PC-3 (cell line): ENCODE measurements around the gene RRAS2. TPM values are rescaled to one million over a fixed set of nuclear protein-coding genes. Genes with fewer than 3 reads are reported as not detected.

ENCODE experiments used
- ATAC-seq: fragments of 200-7000 bp; cut with Tn5 transposase; 2 replicates; pipeline ENCODE4 v1.9.1; 2020; ENCODE audit warnings: mild to moderate bottlenecking, moderate library complexity
- BruUV-seq: library from RNA; stranded (reverse); fragments of 400-500 nt; replicated peaks from 2 replicates; lab custom pipeline; 2021; lab: Mats Ljungman, UMichigan
- CTCF ChIA-PET: fragments of 300-600 bp; sonication (Branson Sonifier 250); formaldehyde crosslinking; loops from one replicate; lab custom pipeline; 2022; ENCODE audit warnings: antibody characterized with exemption; lab: Charles Lee
- POLR2A ChIA-PET: fragments of 300-600 bp; sonication (Branson Sonifier 250); formaldehyde crosslinking; loops from one replicate; lab custom pipeline; 2022; ENCODE audit warnings: antibody characterized with exemption; ENCODE audit not compliant: unreplicated experiment; lab: Charles Lee
- DNase-seq: peaks from one replicate; pipeline ENCODE4 v3.0.0-alpha.2; 2015
- H2AFZ ChIP-seq: fragments of 300-600 bp; sonication (generic); 2 replicates; pipeline ENCODE4 v1.6.0; 2016; ENCODE audit warnings: antibody characterized with exemption, low read length
- H3F3A ChIP-seq: fragments of 300-600 bp; sonication (generic); one replicate; pipeline ENCODE4 v1.6.0; 2017; ENCODE audit warnings: antibody characterized with exemption, low read length, control low read depth, mild to moderate bottlenecking; ENCODE audit not compliant: unreplicated experiment
- H3K27ac ChIP-seq: fragments of 300-600 bp; sonication (generic); 2 replicates; pipeline ENCODE4 v1.5.1; 2016; ENCODE audit warnings: mild to moderate bottlenecking, low read length
- H3K27me3 ChIP-seq: fragments of 300-600 bp; sonication (generic); 2 replicates; pipeline ENCODE4 v1.6.1; 2016; ENCODE audit warnings: low read length, mixed read lengths
- H3K36me3 ChIP-seq: fragments of 300-600 bp; sonication (generic); 2 replicates; pipeline ENCODE4 v1.6.1; 2016; ENCODE audit warnings: low read depth, mixed run types, low read length, mixed read lengths
- H3K4me1 ChIP-seq: fragments of 300-600 bp; sonication (generic); 2 replicates; pipeline ENCODE4 v1.5.1; 2016; ENCODE audit warnings: low read length; ENCODE audit not compliant: insufficient read depth
- H3K4me2 ChIP-seq: fragments of 300-600 bp; sonication (generic); 2 replicates; pipeline ENCODE4 v1.6.0; 2016; ENCODE audit warnings: low read length
- H3K4me3 ChIP-seq: fragments of 300-600 bp; sonication (generic); 2 replicates; pipeline ENCODE4 v1.5.1; 2016; ENCODE audit warnings: mild to moderate bottlenecking, low read length, mixed read lengths
- H3K79me2 ChIP-seq: fragments of 300-600 bp; sonication (generic); 2 replicates; pipeline ENCODE4 v1.6.1; 2017; ENCODE audit warnings: low read length, mixed read lengths
- H3K9ac ChIP-seq: fragments of 300-600 bp; sonication (generic); 2 replicates; pipeline ENCODE4 v1.6.0; 2016; ENCODE audit warnings: mild to moderate bottlenecking, low read length
- H3K9me2 ChIP-seq: fragments of 300-600 bp; sonication (generic); replicated peaks from 2 replicates; pipeline ENCODE4 v1.6.1; 2016; ENCODE audit warnings: mixed run types, low read length, mixed read lengths
- H3K9me3 ChIP-seq: fragments of 300-600 bp; sonication (generic); 2 replicates; pipeline ENCODE4 v1.6.1; 2016; ENCODE audit warnings: low read length, mixed read lengths
- H4K20me1 ChIP-seq: fragments of 300-600 bp; sonication (generic); 2 replicates; pipeline ENCODE4 v1.6.1; 2016; ENCODE audit warnings: low read length, mixed read lengths
- CTCF ChIP-seq: fragments of 300-600 bp; sonication (generic); conservative IDR thresholded peaks from 2 replicates; pipeline ENCODE4 v1.5.1; 2017; ENCODE audit warnings: antibody characterized with exemption, low read depth, mild to moderate bottlenecking, low read length
- EZH2 ChIP-seq: fragments of 300-600 bp; sonication (generic); IDR thresholded peaks from one replicate; pipeline ENCODE4 v1.6.1; 2017; ENCODE audit warnings: antibody characterized with exemption, mild to moderate bottlenecking, low read length; ENCODE audit not compliant: unreplicated experiment
- EZH2phosphoT487 ChIP-seq: fragments of 300-600 bp; sonication (generic); IDR thresholded peaks from 2 replicates; pipeline ENCODE4 v1.6.1; 2018; ENCODE audit warnings: mild to moderate bottlenecking, antibody characterized with exemption, low read length, borderline replicate concordance
- intact Hi-C: fragments of 100-400 bp; cut with micrococcal nuclease; formaldehyde crosslinking; loops from 2 replicates; pipeline ENCODE4 v1.9.0; 2023
- total RNA-seq: library from RNA; depleted of rRNA; stranded (reverse); fragments of >200 nt; gene quantifications from 2 replicates; pipeline ENCODE4 v1.2.3, GENCODE V29; 2014

The RRAS2 gene
- total RNA-seq, 1 experiment from 2014 or later = 58.6 TPM

GRCh38 chr11:14242187-14242586, 116.8 kb downstream of the RRAS2 start:
- intact Hi-C loops = no loop called here
- DNase-seq (no peak), ATAC-seq (no peak)
- Histone ChIP-seq H3K79me2 (no peaks in the 10 kb centered on the region), H3K9me2 (no peaks in the 10 kb centered on the region), H2AFZ (no peak overlapping the region), H3K9me3 (no peaks in the 10 kb centered on the region), H3K4me3 (no peak overlapping the region), H3K4me2 (no peak overlapping the region), H3K9ac (no peak overlapping the region), H3K4me1 (no peaks in the 10 kb centered on the region), H4K20me1 (no peaks in the 10 kb centered on the region), H3K27me3 (peaks cover 45% of the 10 kb centered on the region), H3F3A (no peaks in the 10 kb centered on the region), H3K27ac (no peak overlapping the region), H3K36me3 (no peaks in the 10 kb centered on the region)
- ChIA-PET POLR2A (no interaction called here), CTCF (no interaction called here)
- no peak for TF ChIP-seq CTCF
- TF ChIP-seq EZH2phosphoT487 = no peak
- no peak for TF ChIP-seq EZH2
- BruUV-seq = no TSS peak

GRCh38 chr11:14240951-14241350, 118.0 kb downstream of the RRAS2 start:
- no TSS peak for BruUV-seq
- intact Hi-C loops = no loop called here

More at GRCh38 chr11:14240951-14241350, 118.0 kb downstream of the RRAS2 start:
- Histone ChIP-seq H3K4me3 (no peak overlapping the region), H3K27me3 (peaks cover 57% of the 10 kb centered on the region), H3K9ac (no peak overlapping the region), H2AFZ (no peak overlapping the region), H3K36me3 (no peaks in the 10 kb centered on the region), H3K4me1 (no peaks in the 10 kb centered on the region), H3K9me3 (no peaks in the 10 kb centered on the region), H3K79me2 (no peaks in the 10 kb centered on the region), H3K4me2 (no peak overlapping the region), H3F3A (no peaks in the 10 kb centered on the region), H4K20me1 (no peaks in the 10 kb centered on the region), H3K27ac (no peak overlapping the region), H3K9me2 (no peaks in the 10 kb centered on the region)
- ATAC-seq (no peak), DNase-seq (no peak)
- ChIA-PET POLR2A (no interaction called here), CTCF (interaction anchor here (0.9 kb wide), 1 partner anchor 468 kb away, joined by 3 read pairs; no protein-coding TSS in a partner anchor)
- TF ChIP-seq EZH2phosphoT487 = no peak
- TF ChIP-seq EZH2 = no peak
- TF ChIP-seq CTCF = no peak
